Common myeloid progenitor, CD34-positive (primary cell): ENCODE measurements around the gene FZD8.

Experiments
- CTCF ChIA-PET: fragments of 350-600 bp; sonication (Branson Sonifier 250); formaldehyde crosslinking; loops from one replicate; lab custom pipeline; 2021; ENCODE audit warnings: antibody characterized with exemption; lab: Charles Lee
- POLR2A ChIA-PET: fragments of 350-600 bp; sonication (Branson Sonifier 250); formaldehyde crosslinking; loops from one replicate; lab custom pipeline; 2021; ENCODE audit warnings: antibody characterized with exemption; lab: Charles Lee
- DNase-seq, 3 donors: peaks; one replicate each; pipeline versions ENCODE4 v3.0.0 to v3.0.0-alpha.2; 2013
- H3K27ac ChIP-seq, 2 experiments: 1 replicate in 1 of 2; 2 replicates in 1 of 2; pipeline ENCODE4 v1.7.0; 2013; ENCODE audit warnings: inconsistent platforms in 2 of 2, low read length in 2 of 2, mild to moderate bottlenecking in 2 of 2, low read depth in 1 of 2, moderate library complexity in 1 of 2; ENCODE audit not compliant: severe bottlenecking in 2 of 2, insufficient read depth in 1 of 2, poor library complexity in 1 of 2
- H3K27me3 ChIP-seq, 5 experiments: replicated peaks in 2 of 5; 1 replicate in 3 of 5; 2 replicates in 2 of 5; pipeline versions ENCODE4 v1.6.1 to v1.7.0; 2013; ENCODE audit warnings: low read length in 4 of 5, mild to moderate bottlenecking in 2 of 5, moderate library complexity in 2 of 5, inconsistent platforms in 1 of 5; ENCODE audit not compliant: insufficient read depth in 5 of 5, control insufficient read depth in 4 of 5
- H3K36me3 ChIP-seq, 4 experiments: 1 replicate in 2 of 4; 2 replicates in 2 of 4; pipeline versions ENCODE4 v1.6.1 to v1.7.0; 2013; ENCODE audit warnings: low read length in 3 of 4, control low read depth in 1 of 4, mild to moderate bottlenecking in 1 of 4; ENCODE audit not compliant: control insufficient read depth in 4 of 4, insufficient read depth in 4 of 4
- H3K4me1 ChIP-seq, 4 experiments: 1 replicate in 3 of 4; 2 replicates in 1 of 4; pipeline versions ENCODE4 v1.6.1 to v1.7.1; 2013; ENCODE audit warnings: low read length in 3 of 4, mild to moderate bottlenecking in 3 of 4, control low read depth in 1 of 4, inconsistent platforms in 1 of 4, moderate library complexity in 1 of 4; ENCODE audit not compliant: control insufficient read depth in 4 of 4, insufficient read depth in 4 of 4; ENCODE audit errors: control extremely low read depth in 1 of 4
- H3K4me3 ChIP-seq, 7 experiments: 1 replicate in 4 of 7; 2 replicates in 3 of 7; pipeline versions ENCODE4 v1.5.1 to v1.7.0; 2013; ENCODE audit warnings: mild to moderate bottlenecking in 7 of 7, low read length in 6 of 7, moderate library complexity in 6 of 7, inconsistent platforms in 2 of 7, low read depth in 2 of 7, control low read depth in 1 of 7; ENCODE audit not compliant: insufficient read depth in 4 of 7, control insufficient read depth in 1 of 7; ENCODE audit errors: extremely low read depth in 1 of 7
- H3K9me3 ChIP-seq, 5 experiments: 1 replicate in 4 of 5; 2 replicates in 1 of 5; pipeline versions ENCODE4 v1.6.1 to v1.7.1; 2013; ENCODE audit warnings: low read length in 4 of 5, mild to moderate bottlenecking in 2 of 5, inconsistent platforms in 1 of 5, low read depth in 1 of 5, moderate library complexity in 1 of 5; ENCODE audit not compliant: control insufficient read depth in 4 of 5, insufficient read depth in 2 of 5; ENCODE audit errors: control extremely low read depth in 1 of 5
- WGBS: methylation state at CpG from one replicate; pipeline ENCODE4 v1.1.5; 2013; ENCODE audit not compliant: insufficient coverage; 5-methylcytosine and 5-hydroxymethylcytosine counted together

FZD8 gene

GRCh38 chr10:35637462-35637861 is 4.6 kb downstream of the FZD8 start:
- DNase-seq = no peak
- ChIA-PET CTCF (interaction anchor here (0.9 to 4.6 kb wide), 10 partner anchors 13 to 1245 kb away, joined by 3 to 31 read pairs (median 3); no protein-coding TSS in a partner anchor), POLR2A (no interaction called here)
- Histone ChIP-seq H3K36me3 (no peaks in the 10 kb centered on the region), H3K9me3 (peaks cover 0 to 3% (median 0%) of the 10 kb centered on the region in 5 experiments), H3K4me1 (peaks cover 3 to 28% (median 27%) of the 10 kb centered on the region in 4 experiments), H3K27me3 (peaks cover 12 to 62% (median 17%) of the 10 kb centered on the region in 5 experiments), H3K27ac (no peak overlapping the region), H3K4me3 (no peak overlapping the region)
- WGBS = 36% methylated on average over 5 of the region's 8 CpGs

DNA sequence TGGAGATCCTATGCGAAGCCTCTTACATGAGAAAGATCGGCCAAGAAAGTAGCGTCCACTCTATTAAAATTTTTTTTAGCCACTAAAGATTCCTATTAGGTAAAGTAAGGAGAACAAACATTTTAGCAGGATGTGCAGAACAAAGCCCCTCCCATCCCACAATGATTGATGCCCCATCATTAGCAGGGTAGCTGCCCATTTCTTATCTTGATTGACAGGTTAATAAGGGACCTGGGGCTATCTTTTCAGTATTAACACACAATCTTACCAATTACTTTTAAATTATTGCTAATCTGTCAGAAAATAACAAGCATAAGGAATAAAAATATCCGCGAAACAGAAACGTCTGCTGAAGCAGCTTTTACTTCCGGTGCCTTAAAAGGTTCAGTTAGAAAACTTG is 5.1 kb downstream of the FZD8 start:
- DNase-seq = no peak
- WGBS = 27% methylated on average over 6 of the region's 7 CpGs
- POLR2A ChIA-PET = no interaction called here
- Histone ChIP-seq H3K27me3 (peaks cover 12 to 57% (median 15%) of the 10 kb centered on the region in 5 experiments), H3K36me3 (no peaks in the 10 kb centered on the region), H3K4me3 (no peak overlapping the region), H3K4me1 (peaks cover 3 to 23% (median 23%) of the 10 kb centered on the region in 4 experiments), H3K9me3 (peaks cover 0 to 3% (median 0%) of the 10 kb centered on the region in 5 experiments), H3K27ac (no peak overlapping the region)
- CTCF ChIA-PET = interaction anchor here (0.9 to 4.6 kb wide), 12 partner anchors 13 to 1246 kb away, joined by 3 to 31 read pairs (median 3); no protein-coding TSS in a partner anchor

DNA sequence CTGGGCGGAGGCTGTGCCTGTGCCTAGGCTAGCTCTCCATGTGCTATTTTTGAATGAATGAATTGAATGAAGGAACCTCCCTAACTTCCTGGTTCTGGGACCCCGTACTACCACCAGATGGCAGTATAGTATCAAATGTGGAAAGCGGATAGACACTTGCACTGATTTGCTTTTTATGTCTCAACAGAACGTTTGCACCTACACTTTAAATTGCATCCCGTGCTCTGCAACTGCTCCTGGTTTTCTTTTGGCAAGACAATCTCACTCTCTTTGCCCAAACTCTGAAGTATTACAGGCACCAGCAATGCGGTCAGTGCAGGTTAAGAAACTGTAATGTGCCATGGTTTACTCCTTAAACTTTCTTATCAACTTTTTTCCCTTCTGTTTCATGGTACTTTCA is 6.5 kb downstream of the FZD8 start:
- Histone ChIP-seq H3K36me3 (no peaks in the 10 kb centered on the region), H3K9me3 (peaks cover 0 to 3% (median 0%) of the 10 kb centered on the region in 5 experiments), H3K27me3 (peaks cover 11 to 47% (median 15%) of the 10 kb centered on the region in 5 experiments), H3K27ac (no peak overlapping the region), H3K4me1 (peaks cover 3 to 13% (median 10%) of the 10 kb centered on the region in 4 experiments), H3K4me3 (no peak overlapping the region)
- 7% methylated on average over 2 of the region's 6 CpGs for WGBS
- CTCF ChIA-PET = interaction anchor here (0.6 to 4.6 kb wide), 12 partner anchors 9 to 1245 kb away, joined by 3 to 31 read pairs (median 4); no protein-coding TSS in a partner anchor
- POLR2A ChIA-PET = no interaction called here
- peak; percentile 72 to 85 (median 82) for DNase-seq

- ChIA-PET POLR2A (interaction anchor here (0.6 kb wide), 1 partner anchor 387 kb away, joined by 3 read pairs; no protein-coding TSS in a partner anchor), CTCF (interaction anchor here (0.9 to 4.6 kb wide), 4 partner anchors 8 to 1247 kb away, joined by 3 to 31 read pairs (median 14); no protein-coding TSS in a partner anchor)
- Histone ChIP-seq H3K36me3 (no peaks in the 10 kb centered on the region), H3K4me3 (no peak overlapping the region), H3K9me3 (no peaks in the 10 kb centered on the region), H3K27ac (no peak overlapping the region), H3K27me3 (peaks cover 6 to 28% (median 9%) of the 10 kb centered on the region in 5 experiments), H3K4me1 (peaks cover 0 to 4% (median 3%) of the 10 kb centered on the region in 4 experiments)
- peak in 1 of 3 donors; percentile 22 for DNase-seq
- WGBS = 70% methylated on average over 7 of the region's 12 CpGs
Observed at GRCh38 chr10:35633006-35633980, 8.8 kb downstream of the FZD8 start.

DNA sequence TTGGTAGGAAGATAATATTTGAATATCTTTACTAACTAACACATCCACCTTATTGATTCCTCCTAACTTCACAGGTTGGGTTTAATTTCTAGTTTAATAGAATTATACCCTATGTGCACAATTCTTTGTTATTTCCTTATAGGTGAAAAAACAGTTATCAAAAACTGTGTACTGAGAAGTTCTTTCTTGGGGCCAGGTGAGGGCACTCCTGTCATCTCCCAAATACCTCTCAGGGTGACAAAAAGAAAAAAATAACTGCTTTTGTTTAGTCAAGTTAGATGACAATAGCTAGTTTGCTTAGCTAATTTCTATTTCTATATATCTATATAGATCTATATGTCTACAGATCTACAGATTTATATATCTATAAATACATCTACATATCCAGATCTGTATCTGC is 10.1 kb downstream of the FZD8 start:
- H3K36me3 ChIP-seq = no peaks in the 10 kb centered on the region
- H3K27ac ChIP-seq = no peak overlapping the region
- DNase-seq = no peak
- CTCF ChIA-PET = interaction anchor here (1.7 kb wide), 1 partner anchor 8 kb away, joined by 5 read pairs; no protein-coding TSS in a partner anchor
- H3K4me1 ChIP-seq = peaks cover 0 to 3% (median 1%) of the 10 kb centered on the region in 4 experiments
- POLR2A ChIA-PET = no interaction called here
- no peaks in the 10 kb centered on the region for H3K9me3 ChIP-seq
- H3K27me3 ChIP-seq = peaks cover 0 to 15% (median 2%) of the 10 kb centered on the region in 5 experiments
- H3K4me3 ChIP-seq = no peak overlapping the region

- Histone ChIP-seq H3K4me1 (no peaks in the 10 kb centered on the region), H3K4me3 (no peak overlapping the region), H3K9me3 (no peaks in the 10 kb centered on the region), H3K27me3 (peaks cover 0 to 9% (median 2%) of the 10 kb centered on the region in 5 experiments), H3K36me3 (no peaks in the 10 kb centered on the region), H3K27ac (no peak overlapping the region)
- POLR2A ChIA-PET = no interaction called here
- CTCF ChIA-PET = interaction anchor here (1.7 kb wide), 1 partner anchor 9 kb away, joined by 5 read pairs; no protein-coding TSS in a partner anchor
- no peak for DNase-seq
- no CpG with 5 or more reads among the region's 1 CpG for WGBS
Observed at GRCh38 chr10:35631404-35631803, 10.7 kb downstream of the FZD8 start.
